ENCODE results near the gene BRD1.

GRCh38 chr22:49738566-49738965, 89.1 kb downstream of the BRD1 start:
- TF ChIP-seq POLR2AphosphoS5 (IDR thresholded peaks at IDR 0.05; ENCODE audit: low read depth, low read length) (no peak), POLR2A (IDR thresholded peaks at IDR 0.05; ENCODE audit: low read depth, low read length) (no peak), SPI1 (IDR thresholded peaks at IDR 0.05; ENCODE audit: low read depth, low read length) (no peak), TAF1 (IDR thresholded peaks at IDR 0.05; ENCODE audit: low read depth, low read length) (no peak)
